A549 (cell line): ENCODE results near the gene COX10. TPM values are rescaled to one million over a fixed set of nuclear protein-coding genes. Genes with fewer than 3 reads are reported as not detected.

ENCODE experiments used
- ATAC-seq, 2 experiments: fragments of 200-7000 bp in 1 of 2; fragments of >200 bp in 1 of 2; cut with Nextera tagmentation in 1 of 2; cut with Tn5 transposase in 1 of 2; 3 replicates each; pipeline versions ENCODE4 v1.8.0 to v1.9.1; 2018 to 2020; ENCODE audit warnings: mild to moderate bottlenecking in 1 of 2, moderate library complexity in 1 of 2
- CTCF ChIA-PET: fragments of 300-600 bp; sonication (Branson Sonifier 250); formaldehyde crosslinking; extraction: SDS; loops from one replicate; lab custom pipeline; 2021; ENCODE audit warnings: antibody characterized with exemption, inconsistent platforms; lab: Yijun Ruan, JAX
- POLR2A ChIA-PET: fragments of 350-600 bp; formaldehyde crosslinking; extraction: SDS; loops from one replicate; lab custom pipeline; 2021; ENCODE audit warnings: antibody characterized with exemption, inconsistent platforms; lab: Yijun Ruan, JAX
- DNase-seq, 2 experiments: peaks; one replicate each; pipeline versions ENCODE4 v3.0.0 to v3.0.0-alpha.2; 2011 to 2016; ENCODE audit warnings: low read depth in 1 of 2, low spot score in 1 of 2
- FAIRE-seq: peaks from 2 replicates; lab custom pipeline; 2011; peaks lifted over from hg19 to GRCh38; lab: Jason Lieb, UNC
- H3K27ac ChIP-seq, 2 experiments: fragments of >200 bp; sonication (Bioruptor Twin); formaldehyde crosslinking; 3 replicates each; pipeline ENCODE4 v1.5.1; 2016 to 2017
- H3K4me1 ChIP-seq: fragments of >200 bp; sonication (Bioruptor Twin); formaldehyde crosslinking; 3 replicates; pipeline ENCODE4 v1.6.1; 2016
- H3K4me2 ChIP-seq: fragments of >200 bp; sonication (Bioruptor Twin); formaldehyde crosslinking; 3 replicates; pipeline ENCODE4 v1.6.1; 2016
- H3K4me3 ChIP-seq: fragments of >200 bp; sonication (Bioruptor Twin); formaldehyde crosslinking; 3 replicates; pipeline ENCODE4 v1.5.1; 2016
- H3K9me3 ChIP-seq: fragments of >200 bp; sonication (Bioruptor Twin); formaldehyde crosslinking; 3 replicates; pipeline ENCODE4 v1.6.1; 2016
- CBX2 ChIP-seq: fragments of 200-600 bp; sonication (generic); IDR thresholded peaks from 2 replicates; pipeline ENCODE4 v1.6.1; 2016; ENCODE audit warnings: low read depth, mild to moderate bottlenecking, borderline replicate concordance
- CBX8 ChIP-seq: fragments of 200-600 bp; sonication (generic); IDR thresholded peaks from 2 replicates; pipeline ENCODE4 v1.6.1; 2016
- CHD2 ChIP-seq: fragments of 150-350 bp; IDR thresholded peaks from 2 replicates; pipeline ENCODE4 v1.6.1; 2014; ENCODE audit warnings: low read length; ENCODE audit not compliant: partially characterized antibody
- E2F6 ChIP-seq: IDR thresholded peaks from 2 replicates; pipeline ENCODE4 v1.6.1; 2012; ENCODE audit warnings: low read depth, borderline replicate concordance
- FOXS1 ChIP-seq: fragments of 250-450 bp; sonication (Bioruptor Pico); IDR thresholded peaks from 2 replicates; pipeline ENCODE4 v1.5.0; 2020; ENCODE audit warnings: mild to moderate bottlenecking, moderate library complexity
- GATA3 ChIP-seq: IDR thresholded peaks from 2 replicates; pipeline ENCODE4 v1.6.1; 2012; ENCODE audit warnings: borderline replicate concordance
- HEYL ChIP-seq: fragments of 250-450 bp; sonication (Bioruptor Pico); IDR thresholded peaks from 2 replicates; pipeline ENCODE4 v1.8.0; 2021; ENCODE audit warnings: mild to moderate bottlenecking, moderate library complexity
- HOXA7 ChIP-seq: fragments of 250-450 bp; sonication (Bioruptor Pico); IDR thresholded peaks from 2 replicates; pipeline ENCODE4 v1.5.0; 2020; ENCODE audit warnings: mild to moderate bottlenecking, moderate library complexity
- KDM5A ChIP-seq: fragments of 200-600 bp; sonication (generic); IDR thresholded peaks from 2 replicates; pipeline ENCODE4 v1.6.1; 2016; ENCODE audit warnings: antibody characterized with exemption, mild to moderate bottlenecking
- MAFK ChIP-seq: fragments of 450-650 bp; IDR thresholded peaks from 2 replicates; pipeline ENCODE4 v1.6.1; 2014; ENCODE audit not compliant: partially characterized antibody
- MAZ ChIP-seq: fragments of 150-350 bp; IDR thresholded peaks from 2 replicates; pipeline ENCODE4 v1.6.1; 2014; ENCODE audit warnings: antibody characterized with exemption, low read depth, low read length, borderline replicate concordance
- NFE2L2 ChIP-seq: fragments of 150-350 bp; conservative IDR thresholded peaks from 2 replicates; pipeline ENCODE4 v1.6.1; 2014; ENCODE audit warnings: low read length
- NR3C1 ChIP-seq: fragments of >200 bp; sonication (Bioruptor Twin); formaldehyde crosslinking; IDR thresholded peaks from 3 replicates; pipeline ENCODE4 v1.6.1; 2017
- POLR2A ChIP-seq: IDR thresholded peaks from 2 replicates; pipeline ENCODE4 v1.6.1; 2012; ENCODE audit warnings: mild to moderate bottlenecking, low read length
- SMC3 ChIP-seq: fragments of >200 bp; sonication (Bioruptor Twin); formaldehyde crosslinking; IDR thresholded peaks from 3 replicates; pipeline ENCODE4 v1.6.1; 2018; ENCODE audit warnings: inconsistent platforms
- ZFP36 ChIP-seq: fragments of 450-650 bp; IDR thresholded peaks from 2 replicates; pipeline ENCODE4 v1.6.1; 2014; ENCODE audit warnings: borderline replicate concordance; ENCODE audit not compliant: partially characterized antibody
- ZNF302 ChIP-seq: fragments of 250-450 bp; sonication (Bioruptor Pico); IDR thresholded peaks from 2 replicates; pipeline ENCODE4 v1.9.0; 2021; ENCODE audit warnings: inconsistent platforms, mild to moderate bottlenecking, moderate library complexity
- ZSCAN20 ChIP-seq: fragments of 250-450 bp; sonication (Bioruptor Pico); IDR thresholded peaks from 2 replicates; pipeline ENCODE4 v1.8.0; 2022; ENCODE audit warnings: mild to moderate bottlenecking, moderate library complexity
- WGBS: methylation state at CpG from one replicate; pipeline ENCODE4 v1.1.6; 2017; ENCODE audit errors: missing lambda C conversion rate; 5-methylcytosine and 5-hydroxymethylcytosine counted together
- polyA plus RNA-seq, 4 experiments: library from polyadenylated mRNA; depleted of rRNA in 3 of 4; stranded (reverse); fragments of >200 nt; fragmentation: RNase III in 1 of 4; extraction: RNeasy Plus Mini Kit Qiagen cat#74134 plus additional on column Dnase treatment in 1 of 4; gene quantifications; 2 replicates in 3 of 4; 3 replicates in 1 of 4; pipeline ENCODE4 v1.2.3, GENCODE V29; 2011 to 2017
- TF ChIP-seq, protein P1 (sequence below): fragments of 150-350 bp; IDR thresholded peaks from 2 replicates; pipeline ENCODE4 v1.6.1; 2014; ENCODE audit warnings: low read depth, mild to moderate bottlenecking, low read length
- TF ChIP-seq, protein P2 (sequence below): fragments of 250-450 bp; sonication (Bioruptor Pico); IDR thresholded peaks from 2 replicates; pipeline ENCODE4 v1.5.0; 2021; ENCODE audit warnings: mild to moderate bottlenecking, moderate library complexity, borderline replicate concordance
- TF ChIP-seq, protein P3 (sequence below): fragments of >200 bp; sonication (Bioruptor Twin); formaldehyde crosslinking; IDR thresholded peaks from 3 replicates; pipeline ENCODE4 v1.6.1; 2016
- TF ChIP-seq, protein P4 (sequence below): IDR thresholded peaks from 2 replicates; pipeline ENCODE4 v1.6.1; 2012
- TF ChIP-seq, protein P5 (sequence below): fragments of 450-650 bp; IDR thresholded peaks from 2 replicates; pipeline ENCODE4 v1.6.1; 2014; ENCODE audit warnings: antibody characterized with exemption

The COX10 gene
- polyA plus RNA-seq, 2 of the 4 experiments (the other 2 are of a cell fraction), result 15.1 to 25.8 TPM

DNA sequence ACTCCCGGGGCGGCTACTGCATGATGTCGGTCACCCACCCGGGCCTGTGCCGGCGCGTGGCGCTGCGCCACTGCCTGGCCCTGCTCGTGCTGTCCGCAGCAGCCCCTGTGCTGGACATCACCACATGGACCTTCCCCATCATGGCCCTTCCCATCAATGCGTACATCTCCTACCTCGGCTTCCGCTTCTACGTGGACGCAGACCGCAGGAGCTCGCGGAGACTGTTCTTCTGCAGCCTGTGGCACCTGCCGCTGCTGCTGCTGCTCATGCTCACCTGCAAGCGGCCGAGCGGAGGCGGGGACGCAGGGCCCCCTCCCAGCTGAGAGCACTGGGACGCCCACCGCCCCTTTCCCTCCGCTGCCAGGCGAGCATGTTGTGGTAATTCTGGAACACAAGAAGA, 137.6 kb downstream of the COX10 start:
- peaks cover 3% of the 10 kb centered on the region; the same call in 1 of the 3 replicates for H3K9me3 ChIP-seq
- H3K27ac ChIP-seq, result no peak overlapping the region
- ChIA-PET POLR2A (no interaction called here), CTCF (interaction anchor here (0.5 kb wide), 1 partner anchor 613 kb away, joined by 3 read pairs; no protein-coding TSS in a partner anchor)
- no peak for DNase-seq
- TF ChIP-seq CHD2 (no peak), CBX2 (no peak), HEYL (CRISPR knock-in tag) (no peak), CBX8 (no peak), ZNF302 (CRISPR knock-in tag) (no peak), GATA3 (no peak), E2F6 (no peak), MAFK (no peak)
- TF ChIP-seq, protein P1, sequence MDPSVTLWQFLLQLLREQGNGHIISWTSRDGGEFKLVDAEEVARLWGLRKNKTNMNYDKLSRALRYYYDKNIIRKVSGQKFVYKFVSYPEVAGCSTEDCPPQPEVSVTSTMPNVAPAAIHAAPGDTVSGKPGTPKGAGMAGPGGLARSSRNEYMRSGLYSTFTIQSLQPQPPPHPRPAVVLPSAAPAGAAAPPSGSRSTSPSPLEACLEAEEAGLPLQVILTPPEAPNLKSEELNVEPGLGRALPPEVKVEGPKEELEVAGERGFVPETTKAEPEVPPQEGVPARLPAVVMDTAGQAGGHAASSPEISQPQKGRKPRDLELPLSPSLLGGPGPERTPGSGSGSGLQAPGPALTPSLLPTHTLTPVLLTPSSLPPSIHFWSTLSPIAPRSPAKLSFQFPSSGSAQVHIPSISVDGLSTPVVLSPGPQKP, result no peak
- TF ChIP-seq, protein P2, sequence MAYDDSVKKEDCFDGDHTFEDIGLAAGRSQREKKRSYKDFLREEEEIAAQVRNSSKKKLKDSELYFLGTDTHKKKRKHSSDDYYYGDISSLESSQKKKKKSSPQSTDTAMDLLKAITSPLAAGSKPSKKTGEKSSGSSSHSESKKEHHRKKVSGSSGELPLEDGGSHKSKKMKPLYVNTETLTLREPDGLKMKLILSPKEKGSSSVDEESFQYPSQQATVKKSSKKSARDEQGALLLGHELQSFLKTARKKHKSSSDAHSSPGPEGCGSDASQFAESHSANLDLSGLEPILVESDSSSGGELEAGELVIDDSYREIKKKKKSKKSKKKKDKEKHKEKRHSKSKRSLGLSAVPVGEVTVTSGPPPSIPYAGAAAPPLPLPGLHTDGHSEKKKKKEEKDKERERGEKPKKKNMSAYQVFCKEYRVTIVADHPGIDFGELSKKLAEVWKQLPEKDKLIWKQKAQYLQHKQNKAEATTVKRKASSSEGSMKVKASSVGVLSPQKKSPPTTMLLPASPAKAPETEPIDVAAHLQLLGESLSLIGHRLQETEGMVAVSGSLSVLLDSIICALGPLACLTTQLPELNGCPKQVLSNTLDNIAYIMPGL (CRISPR knock-in tag), result no peak
- no peak overlapping the region for H3K4me2 ChIP-seq
- FAIRE-seq, result no peak
- WGBS, result 96% methylated on average over 29 of the region's 29 CpGs
- no peaks in the 10 kb centered on the region for H3K4me1 ChIP-seq
- H3K4me3 ChIP-seq, result no peak overlapping the region
- no peak for ATAC-seq

- FAIRE-seq (no peak), DNase-seq (no peak), ATAC-seq (no peak)
- no peaks in the 10 kb centered on the region for H3K4me1 ChIP-seq
- H3K4me3 ChIP-seq, result no peak overlapping the region
- CTCF ChIA-PET, result interaction anchor here (0.6 to 1.7 kb wide), 2 partner anchors 8 to 42 kb away, joined by 3 to 5 read pairs; no protein-coding TSS in a partner anchor
- H3K4me2 ChIP-seq, result no peak overlapping the region
- POLR2A ChIA-PET, result no interaction called here
- WGBS, result 97% methylated on average over 5 of the region's 5 CpGs
- TF ChIP-seq NFE2L2, result no peak
- no peak for TF ChIP-seq ZSCAN20 (CRISPR knock-in tag)
- TF ChIP-seq, protein P3, sequence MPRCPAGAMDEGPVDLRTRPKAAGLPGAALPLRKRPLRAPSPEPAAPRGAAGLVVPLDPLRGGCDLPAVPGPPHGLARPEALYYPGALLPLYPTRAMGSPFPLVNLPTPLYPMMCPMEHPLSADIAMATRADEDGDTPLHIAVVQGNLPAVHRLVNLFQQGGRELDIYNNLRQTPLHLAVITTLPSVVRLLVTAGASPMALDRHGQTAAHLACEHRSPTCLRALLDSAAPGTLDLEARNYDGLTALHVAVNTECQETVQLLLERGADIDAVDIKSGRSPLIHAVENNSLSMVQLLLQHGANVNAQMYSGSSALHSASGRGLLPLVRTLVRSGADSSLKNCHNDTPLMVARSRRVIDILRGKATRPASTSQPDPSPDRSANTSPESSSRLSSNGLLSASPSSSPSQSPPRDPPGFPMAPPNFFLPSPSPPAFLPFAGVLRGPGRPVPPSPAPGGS, result no peak
- no peak for TF ChIP-seq HOXA7
- TF ChIP-seq ZFP36, result no peak
- no peak for TF ChIP-seq FOXS1 (CRISPR knock-in tag)
- TF ChIP-seq CBX8, result no peak
- no peak for TF ChIP-seq MAZ
- no peak for TF ChIP-seq SMC3
- TF ChIP-seq NR3C1, result no peak
- TF ChIP-seq, protein P4, sequence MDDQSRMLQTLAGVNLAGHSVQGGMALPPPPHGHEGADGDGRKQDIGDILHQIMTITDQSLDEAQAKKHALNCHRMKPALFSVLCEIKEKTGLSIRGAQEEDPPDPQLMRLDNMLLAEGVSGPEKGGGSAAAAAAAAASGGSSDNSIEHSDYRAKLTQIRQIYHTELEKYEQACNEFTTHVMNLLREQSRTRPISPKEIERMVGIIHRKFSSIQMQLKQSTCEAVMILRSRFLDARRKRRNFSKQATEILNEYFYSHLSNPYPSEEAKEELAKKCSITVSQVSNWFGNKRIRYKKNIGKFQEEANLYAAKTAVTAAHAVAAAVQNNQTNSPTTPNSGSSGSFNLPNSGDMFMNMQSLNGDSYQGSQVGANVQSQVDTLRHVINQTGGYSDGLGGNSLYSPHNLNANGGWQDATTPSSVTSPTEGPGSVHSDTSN, result no peak
- TF ChIP-seq KDM5A, result no peak
- TF ChIP-seq, protein P1, result no peak
- TF ChIP-seq, protein P5, sequence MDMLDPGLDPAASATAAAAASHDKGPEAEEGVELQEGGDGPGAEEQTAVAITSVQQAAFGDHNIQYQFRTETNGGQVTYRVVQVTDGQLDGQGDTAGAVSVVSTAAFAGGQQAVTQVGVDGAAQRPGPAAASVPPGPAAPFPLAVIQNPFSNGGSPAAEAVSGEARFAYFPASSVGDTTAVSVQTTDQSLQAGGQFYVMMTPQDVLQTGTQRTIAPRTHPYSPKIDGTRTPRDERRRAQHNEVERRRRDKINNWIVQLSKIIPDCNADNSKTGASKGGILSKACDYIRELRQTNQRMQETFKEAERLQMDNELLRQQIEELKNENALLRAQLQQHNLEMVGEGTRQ, result no peak
- no peak for TF ChIP-seq POLR2A
- H3K27ac ChIP-seq, result no peak overlapping the region
- peaks cover 4% of the 10 kb centered on the region; the same call in 1 of the 3 replicates for H3K9me3 ChIP-seq
These were observed 138.5 kb downstream of the COX10 start for GRCh38 chr17:14207791-14208190.
